HFFc6 (cell line): ENCODE data around the gene TUBB8. TPM values are rescaled to one million over a fixed set of nuclear protein-coding genes. Genes with fewer than 3 reads are reported as not detected.
A peak's percentile ranks its signal among the peaks of the same experiment; 100 is the strongest.
"Not testable (repeated sequence)": the region's sequence is repeated elsewhere in the genome, so short reads cannot be mapped to it uniquely, and the experiment has no call there.

Experiments
- DNase-seq: peaks from one replicate; pipeline ENCODE4 v3.0.0-alpha.2; 2018
- H3K27ac Mint-ChIP-seq: 2 replicates; pipeline ENCODE4 v1.8.0; 2020; ENCODE audit warnings: mild to moderate bottlenecking, mixed read lengths
- H3K27me3 Mint-ChIP-seq: 2 replicates; pipeline ENCODE4 v1.8.0; 2021; ENCODE audit warnings: mild to moderate bottlenecking, moderate library complexity, mixed read lengths; ENCODE audit not compliant: insufficient read depth
- H3K36me3 Mint-ChIP-seq: 2 replicates; pipeline ENCODE4 v1.8.0; 2021; ENCODE audit warnings: low read depth, mixed read lengths
- H3K4me1 Mint-ChIP-seq: 2 replicates; pipeline ENCODE4 v1.8.0; 2020; ENCODE audit warnings: low read depth, mixed read lengths
- H3K4me3 Mint-ChIP-seq: 2 replicates; pipeline ENCODE4 v1.8.0; 2020; ENCODE audit warnings: mild to moderate bottlenecking, moderate library complexity, mixed read lengths
- H3K9me3 Mint-ChIP-seq: 2 replicates; pipeline ENCODE4 v1.8.0; 2020; ENCODE audit warnings: mild to moderate bottlenecking, mixed read lengths
- total RNA-seq, 6 experiments: library from RNA; stranded (reverse); fragmentation: NEBNext Ultra II Directional; extraction: Animal tissue kit (Norgen Biotek cat#: 25700); gene quantifications; 2 replicates in 1 of 6; 3 replicates in 5 of 6; pipeline ENCODE4 v1.2.3, GENCODE V29; 2021
- TF ChIP-seq, protein P1 (sequence below): fragments of 200-600 bp; sonication (generic); IDR thresholded peaks from 2 replicates; pipeline ENCODE4 v1.5.0; 2021; ENCODE audit warnings: antibody characterized with exemption, mild to moderate bottlenecking

The TUBB8 gene
- total RNA-seq, 6 experiments from 2014 or later: not detected

DNA sequence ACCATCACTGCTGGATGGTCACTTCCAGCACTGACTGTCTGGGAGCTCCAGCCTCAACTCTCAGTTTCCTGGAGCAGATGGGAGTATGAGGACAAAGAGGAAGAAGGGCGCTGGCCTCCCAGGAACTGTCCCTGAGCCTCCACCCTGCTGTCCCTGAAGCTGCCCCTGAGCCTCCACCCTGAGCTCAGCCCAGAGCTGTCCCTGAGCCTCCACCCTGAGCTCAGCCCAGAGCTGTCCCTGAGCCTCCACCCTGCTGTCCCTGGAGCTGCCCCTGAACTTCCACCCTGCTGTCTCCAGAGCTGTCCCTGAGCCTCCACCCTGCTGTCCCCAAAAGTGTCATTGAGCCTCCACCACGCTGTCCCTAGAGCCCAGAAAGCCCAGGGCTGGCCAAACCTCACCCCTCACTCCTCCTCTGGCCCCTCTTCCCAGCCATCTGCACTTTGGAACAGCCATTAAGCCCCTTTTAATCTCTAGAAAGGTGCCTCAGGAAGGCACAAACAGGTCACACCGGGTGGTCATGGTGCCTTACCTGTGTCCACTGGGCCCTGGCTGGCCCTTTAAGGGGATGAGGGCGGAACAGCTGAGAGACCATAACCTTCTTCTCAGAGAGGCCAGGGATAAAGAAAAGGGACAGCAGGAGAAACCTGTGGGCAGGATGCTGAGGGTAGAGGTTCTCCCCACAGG lies 30.6 kb upstream of the TUBB8 start:
- Mint-ChIP-seq H3K4me1 (no peaks in the 10 kb centered on the region), H3K27me3 (peaks cover 36% of the 10 kb centered on the region), H3K9me3 (no peaks in the 10 kb centered on the region), H3K36me3 (no peaks in the 10 kb centered on the region), H3K4me3 (no peak overlapping the region), H3K27ac (no peak overlapping the region)
- no peak for DNase-seq
- TF ChIP-seq, protein P1, sequence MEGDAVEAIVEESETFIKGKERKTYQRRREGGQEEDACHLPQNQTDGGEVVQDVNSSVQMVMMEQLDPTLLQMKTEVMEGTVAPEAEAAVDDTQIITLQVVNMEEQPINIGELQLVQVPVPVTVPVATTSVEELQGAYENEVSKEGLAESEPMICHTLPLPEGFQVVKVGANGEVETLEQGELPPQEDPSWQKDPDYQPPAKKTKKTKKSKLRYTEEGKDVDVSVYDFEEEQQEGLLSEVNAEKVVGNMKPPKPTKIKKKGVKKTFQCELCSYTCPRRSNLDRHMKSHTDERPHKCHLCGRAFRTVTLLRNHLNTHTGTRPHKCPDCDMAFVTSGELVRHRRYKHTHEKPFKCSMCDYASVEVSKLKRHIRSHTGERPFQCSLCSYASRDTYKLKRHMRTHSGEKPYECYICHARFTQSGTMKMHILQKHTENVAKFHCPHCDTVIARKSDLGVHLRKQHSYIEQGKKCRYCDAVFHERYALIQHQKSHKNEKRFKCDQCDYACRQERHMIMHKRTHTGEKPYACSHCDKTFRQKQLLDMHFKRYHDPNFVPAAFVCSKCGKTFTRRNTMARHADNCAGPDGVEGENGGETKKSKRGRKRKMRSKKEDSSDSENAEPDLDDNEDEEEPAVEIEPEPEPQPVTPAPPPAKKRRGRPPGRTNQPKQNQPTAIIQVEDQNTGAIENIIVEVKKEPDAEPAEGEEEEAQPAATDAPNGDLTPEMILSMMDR: no peak

DNA sequence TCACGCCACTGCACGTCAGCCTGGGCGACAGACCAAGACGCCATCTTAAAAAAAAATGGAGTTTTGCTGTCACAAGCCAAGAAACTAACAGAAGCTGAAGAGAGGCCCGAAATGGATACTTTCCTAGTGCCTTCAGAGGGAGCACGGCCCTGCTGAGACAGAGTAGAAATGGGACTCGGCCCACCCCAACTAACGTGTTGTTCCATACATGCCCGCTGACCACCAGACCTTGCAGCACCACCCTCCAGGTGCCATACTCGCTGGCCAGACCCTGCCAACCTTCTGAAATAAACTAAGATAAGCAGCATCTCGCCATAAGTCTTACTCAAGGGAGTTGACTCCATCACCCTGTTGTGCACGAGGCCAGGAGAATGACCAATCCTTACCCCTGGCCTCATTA lies 29.5 kb upstream of the TUBB8 start:
- no peaks in the 10 kb centered on the region for H3K36me3 Mint-ChIP-seq
- peaks cover 4% of the 10 kb centered on the region; the same call in 1 of the 2 replicates for H3K4me1 Mint-ChIP-seq
- DNase-seq: no peak
- no peak overlapping the region for H3K27ac Mint-ChIP-seq
- TF ChIP-seq, protein P1: no peak
- peaks cover 28% of the 10 kb centered on the region for H3K27me3 Mint-ChIP-seq
- H3K4me3 Mint-ChIP-seq: no peak overlapping the region
- no peaks in the 10 kb centered on the region for H3K9me3 Mint-ChIP-seq

DNA sequence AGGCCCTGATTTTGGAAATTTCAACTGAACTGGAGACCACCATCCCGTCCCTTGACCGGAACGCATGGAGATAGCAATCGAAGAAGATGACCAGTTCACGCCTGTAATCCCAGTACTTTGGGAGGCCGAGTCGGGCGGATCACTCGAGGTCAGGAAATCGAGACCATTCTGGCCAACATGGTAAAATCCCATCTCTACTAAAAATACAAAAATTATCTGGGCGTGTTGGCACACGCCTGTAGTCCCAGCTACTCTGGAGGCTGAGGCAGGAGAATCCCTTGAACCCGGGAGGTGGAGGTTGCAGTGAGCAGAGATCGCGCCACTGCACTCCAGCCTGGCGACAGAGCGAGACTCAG lies 25.1 kb upstream of the TUBB8 start:
- not testable (repeated sequence) for DNase-seq, H3K36me3 Mint-ChIP-seq, H3K9me3 Mint-ChIP-seq, H3K27ac Mint-ChIP-seq, H3K4me1 Mint-ChIP-seq
- peak overlapping the region; percentile 89 for H3K4me3 Mint-ChIP-seq
- peaks cover 15% of the 10 kb centered on the region for H3K27me3 Mint-ChIP-seq
- TF ChIP-seq, protein P1: 0 out of 2 replicates have a peak, but pooled peaks have one; percentile 6

DNA sequence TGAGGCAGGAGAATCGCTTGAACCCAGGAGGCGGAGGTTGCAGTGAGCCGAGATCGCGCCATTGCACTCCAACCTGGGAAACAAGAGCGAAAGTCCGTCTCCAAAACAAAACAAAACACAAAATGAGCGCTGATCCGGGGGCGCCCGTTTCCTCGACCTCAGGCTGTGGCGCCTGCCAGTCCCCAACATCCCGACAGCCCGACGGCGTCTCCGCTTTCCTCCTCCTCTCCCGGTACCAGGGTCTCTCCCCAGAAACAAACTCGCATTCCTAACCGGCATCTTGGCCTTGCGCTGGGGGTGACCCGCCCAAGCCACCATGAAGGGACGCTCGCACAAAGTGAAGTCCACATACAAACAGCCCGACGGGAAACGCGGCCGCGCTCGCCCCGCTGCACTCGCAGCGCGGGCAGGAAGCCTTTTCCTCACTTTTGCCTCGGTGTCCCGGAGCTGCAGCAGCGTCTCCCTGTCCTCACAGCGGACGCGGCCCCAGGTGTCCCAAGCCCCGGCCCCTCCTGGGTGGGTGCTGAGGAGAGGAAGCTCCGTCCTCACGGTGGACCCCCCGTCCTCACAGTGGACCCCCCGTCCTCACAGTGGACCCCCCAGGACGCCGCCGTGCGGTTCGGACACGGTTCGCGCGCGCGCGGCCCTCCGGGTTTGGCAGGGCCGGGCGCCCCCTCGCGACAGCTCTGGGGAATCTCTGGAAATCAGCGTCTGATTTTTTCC lies 24.6 kb upstream of the TUBB8 start:
- H3K9me3 Mint-ChIP-seq, DNase-seq, H3K27ac Mint-ChIP-seq, H3K36me3 Mint-ChIP-seq, H3K4me1 Mint-ChIP-seq: not testable (repeated sequence)
- peaks cover 15% of the 10 kb centered on the region for H3K27me3 Mint-ChIP-seq
- peak overlapping the region; percentile 89 for H3K4me3 Mint-ChIP-seq
- TF ChIP-seq, protein P1: peak; percentile 81

DNA sequence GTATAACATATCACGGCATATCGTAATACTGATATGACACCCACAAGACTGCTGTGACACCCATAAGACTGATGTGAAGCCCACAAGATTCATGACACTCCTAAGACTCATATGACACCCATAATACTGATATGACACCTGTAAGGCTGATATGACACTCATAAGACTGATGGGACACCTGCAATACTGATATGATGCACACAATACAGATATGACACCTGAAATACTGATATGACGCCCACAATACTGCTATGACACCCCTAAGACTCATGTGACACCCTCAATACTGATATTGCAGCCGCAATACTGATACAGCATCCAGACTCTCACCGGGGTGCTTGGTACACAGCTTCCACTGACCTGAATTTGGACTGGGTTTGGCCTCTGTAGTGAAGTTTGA lies 19.1 kb upstream of the TUBB8 start:
- H3K4me1 Mint-ChIP-seq, H3K36me3 Mint-ChIP-seq, H3K9me3 Mint-ChIP-seq, H3K4me3 Mint-ChIP-seq, DNase-seq, H3K27me3 Mint-ChIP-seq, H3K27ac Mint-ChIP-seq: not testable (repeated sequence)

DNA sequence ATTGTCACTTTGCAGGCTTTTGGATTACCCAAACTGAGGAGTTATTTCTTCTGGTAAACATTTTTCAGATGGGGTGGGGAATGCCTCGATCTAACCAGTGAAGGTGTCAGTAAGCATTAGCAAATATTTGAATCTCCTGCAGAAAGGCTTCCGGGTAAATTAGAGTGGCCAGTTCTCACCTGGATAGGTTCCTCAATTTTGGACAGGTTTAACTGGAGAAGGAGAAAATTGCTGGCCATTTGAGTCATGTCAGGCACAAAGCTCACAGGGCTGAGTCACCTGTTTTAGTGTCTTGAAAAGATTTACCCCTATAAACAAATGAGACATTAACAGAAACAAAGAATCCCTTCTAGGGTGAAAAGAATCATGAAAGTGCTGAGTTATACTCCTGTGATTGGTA lies 830 bp upstream of the TUBB8 start:
- DNase-seq, H3K4me3 Mint-ChIP-seq, H3K4me1 Mint-ChIP-seq, H3K36me3 Mint-ChIP-seq, H3K27me3 Mint-ChIP-seq, H3K9me3 Mint-ChIP-seq, H3K27ac Mint-ChIP-seq: not testable (repeated sequence)

DNA sequence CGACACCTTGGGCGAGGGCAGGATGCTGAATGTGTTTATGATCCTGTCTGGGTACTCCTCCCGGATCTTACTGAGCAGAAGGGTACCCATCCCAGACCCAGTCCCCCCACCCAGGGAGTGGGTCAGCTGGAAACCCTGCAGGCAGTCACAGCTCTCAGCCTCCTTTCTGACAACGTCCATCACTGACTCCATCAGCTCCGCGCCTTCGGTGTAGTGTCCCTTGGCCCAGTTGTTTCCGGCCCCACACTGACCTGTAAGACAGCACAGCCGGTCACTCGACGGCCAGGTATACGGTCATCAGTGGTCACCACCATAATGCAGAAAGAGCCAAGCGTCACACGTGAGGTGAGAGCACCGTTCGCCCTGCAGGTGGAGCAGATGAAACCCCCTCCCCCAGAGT lies 1.2 kb downstream of the TUBB8 start:
- H3K27ac Mint-ChIP-seq, H3K27me3 Mint-ChIP-seq: not testable (repeated sequence)

DNA sequence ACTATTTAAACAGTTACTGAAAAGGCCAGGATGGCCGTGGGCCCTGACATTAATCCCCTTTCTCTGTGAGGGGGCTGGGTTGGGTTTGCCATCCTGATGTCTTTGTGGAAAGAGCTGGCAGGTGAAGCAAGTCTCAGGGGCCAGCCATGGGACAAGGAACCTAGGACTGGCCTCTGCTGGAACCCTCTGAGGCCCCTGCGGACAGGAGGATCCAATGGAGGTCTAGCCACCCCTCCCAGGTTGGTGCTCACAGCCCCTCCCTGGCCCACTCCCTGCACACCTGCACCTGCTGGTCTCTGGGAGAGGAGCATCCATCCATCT lies 35.8 kb downstream of the TUBB8 start:
- not testable (repeated sequence) for H3K9me3 Mint-ChIP-seq, DNase-seq, H3K27me3 Mint-ChIP-seq, H3K27ac Mint-ChIP-seq, H3K4me3 Mint-ChIP-seq, H3K4me1 Mint-ChIP-seq, H3K36me3 Mint-ChIP-seq

More for the DNA sequence above, 1.2 kb downstream of the TUBB8 start:
- H3K4me1 Mint-ChIP-seq, H3K36me3 Mint-ChIP-seq, DNase-seq, H3K4me3 Mint-ChIP-seq, H3K9me3 Mint-ChIP-seq: not testable (repeated sequence)

DNA sequence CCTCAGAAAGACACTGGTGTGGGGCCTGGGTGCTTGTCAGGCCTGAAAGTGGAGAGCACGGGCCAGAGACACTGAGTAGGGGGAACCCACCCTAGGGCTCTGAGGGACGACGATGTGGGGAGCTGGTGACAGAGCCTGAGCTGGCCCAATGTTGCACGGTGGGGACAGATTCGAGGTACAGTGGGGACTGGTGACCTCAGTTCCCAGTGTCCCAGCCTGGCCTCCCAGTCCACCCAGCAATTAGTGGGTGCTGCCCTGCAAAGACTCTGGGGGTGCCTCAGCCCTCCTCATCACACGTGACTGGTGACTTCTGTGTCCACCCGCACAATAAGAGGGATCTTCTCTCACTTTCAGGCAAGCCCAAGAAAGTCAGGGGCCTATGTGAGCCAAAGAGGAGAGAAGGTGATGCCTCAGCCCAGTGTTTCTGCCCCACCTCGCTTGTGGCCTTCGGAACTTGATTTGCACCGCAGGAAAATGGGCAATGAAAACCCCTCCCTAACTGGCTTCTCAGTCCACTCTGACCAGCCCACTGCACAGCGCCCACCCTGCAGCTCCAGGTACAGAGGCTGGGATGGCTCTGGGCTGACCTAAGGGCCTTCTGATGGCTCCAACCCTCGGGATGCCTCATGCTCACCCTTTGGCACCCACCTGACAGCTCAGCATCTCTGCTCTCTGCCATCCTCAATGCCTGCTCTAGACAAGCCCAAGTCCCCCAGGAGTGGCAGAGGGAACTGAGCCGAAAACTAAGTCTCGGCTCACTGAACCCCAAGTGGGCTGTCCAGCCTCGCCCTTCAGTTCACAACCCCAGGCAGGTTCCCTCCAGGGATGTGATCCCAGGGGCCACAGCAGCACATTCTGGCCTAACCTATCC lies 36.4 kb downstream of the TUBB8 start:
- not testable (repeated sequence) for DNase-seq, H3K36me3 Mint-ChIP-seq, H3K27ac Mint-ChIP-seq, H3K4me1 Mint-ChIP-seq, H3K4me3 Mint-ChIP-seq, H3K27me3 Mint-ChIP-seq, H3K9me3 Mint-ChIP-seq
